MM.1S (cell line): ENCODE results near the gene LIMCH1.

Experiments
- DNase-seq: peaks from one replicate; pipeline ENCODE4 v3.0.0-alpha.2; 2015
- H2AFZ ChIP-seq: fragments of 300-600 bp; sonication (generic); 2 replicates; pipeline ENCODE4 v1.6.0; 2016; ENCODE audit warnings: antibody characterized with exemption, low read length
- H3F3A ChIP-seq: fragments of 300-600 bp; sonication (generic); 2 replicates; pipeline ENCODE4 v1.6.1; 2016; ENCODE audit warnings: mild to moderate bottlenecking, antibody characterized with exemption, low read length, moderate library complexity, mixed read lengths; ENCODE audit not compliant: insufficient read depth
- H3K27ac ChIP-seq: fragments of 300-600 bp; sonication (generic); 2 replicates; pipeline ENCODE4 v1.5.1; 2016; ENCODE audit warnings: mild to moderate bottlenecking, low read length
- H3K27me3 ChIP-seq: fragments of 300-600 bp; sonication (generic); replicated peaks from 2 replicates; pipeline ENCODE4 v1.6.0; 2016; ENCODE audit warnings: low read length; ENCODE audit not compliant: insufficient read depth
- H3K36me3 ChIP-seq: fragments of 300-600 bp; sonication (generic); replicated peaks from 2 replicates; pipeline ENCODE4 v1.6.1; 2016; ENCODE audit warnings: mild to moderate bottlenecking, low read length, mixed read lengths; ENCODE audit not compliant: insufficient read depth
- H3K4me1 ChIP-seq: fragments of 300-600 bp; sonication (generic); 2 replicates; pipeline ENCODE4 v1.6.1; 2016; ENCODE audit warnings: low read length, mixed read lengths
- H3K4me2 ChIP-seq: fragments of 300-600 bp; sonication (generic); 2 replicates; pipeline ENCODE4 v1.6.0; 2016; ENCODE audit warnings: low read depth, low read length
- H3K4me3 ChIP-seq: fragments of 300-600 bp; sonication (generic); 2 replicates; pipeline ENCODE4 v1.5.1; 2016; ENCODE audit warnings: low read length, mixed read lengths
- H3K79me2 ChIP-seq: fragments of 300-600 bp; sonication (generic); 2 replicates; pipeline ENCODE4 v1.6.1; 2016; ENCODE audit warnings: mixed run types, low read length, mixed read lengths
- H3K9ac ChIP-seq: fragments of 300-600 bp; sonication (generic); 2 replicates; pipeline ENCODE4 v1.6.1; 2016; ENCODE audit warnings: low read length, mixed read lengths
- H3K9me2 ChIP-seq: fragments of 300-600 bp; sonication (generic); replicated peaks from 2 replicates; pipeline ENCODE4 v1.6.1; 2016; ENCODE audit warnings: mild to moderate bottlenecking, low read length, mixed read lengths; ENCODE audit not compliant: insufficient read depth
- H3K9me3 ChIP-seq: fragments of 300-600 bp; sonication (generic); replicated peaks from 2 replicates; pipeline ENCODE4 v1.6.1; 2016; ENCODE audit warnings: mild to moderate bottlenecking, low read length, mixed read lengths; ENCODE audit not compliant: insufficient read depth
- H4K20me1 ChIP-seq: fragments of 300-600 bp; sonication (generic); 2 replicates; pipeline ENCODE4 v1.6.1; 2016; ENCODE audit warnings: mild to moderate bottlenecking, low read length, moderate library complexity, mixed read lengths; ENCODE audit not compliant: insufficient read depth
- EZH2 ChIP-seq: fragments of 300-600 bp; sonication (generic); optimal IDR thresholded peaks from 2 replicates; pipeline ENCODE3; 2017; ENCODE audit warnings: low read depth, mild to moderate bottlenecking, antibody characterized with exemption, low read length, mixed read lengths
- EZH2phosphoT487 ChIP-seq: fragments of 300-600 bp; sonication (generic); IDR thresholded peaks from 2 replicates; pipeline ENCODE4 v1.6.1; 2018; ENCODE audit warnings: antibody characterized with exemption, low read length
- TF ChIP-seq, protein P1 (sequence below): fragments of 300-600 bp; sonication (generic); IDR thresholded peaks from 2 replicates; pipeline ENCODE4 v1.5.1; 2016; ENCODE audit warnings: antibody characterized with exemption, low read length, mixed read lengths

Gene LIMCH1

DNA sequence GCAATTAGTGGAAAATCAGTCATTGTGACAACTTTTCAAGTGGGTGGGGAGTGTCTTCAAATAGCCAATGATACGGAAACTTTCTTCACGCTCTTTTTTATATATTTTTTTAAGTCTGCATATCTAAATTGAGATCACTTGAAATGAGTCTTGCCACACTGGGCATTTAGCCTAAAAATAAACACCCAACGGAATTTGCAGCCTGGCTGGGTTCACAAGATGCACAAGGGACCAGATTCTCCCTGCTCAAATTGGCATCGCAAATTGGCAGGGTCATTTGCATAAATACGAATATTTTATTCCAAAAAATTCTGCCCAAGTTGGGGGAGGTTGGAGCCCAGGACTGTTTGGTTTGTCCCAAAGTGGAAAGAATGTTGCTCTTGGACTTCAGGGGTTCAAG lies 87.6 kb downstream of the LIMCH1 start:
- Histone ChIP-seq H3K36me3 (no peaks in the 10 kb centered on the region), H3K27me3 (no peaks in the 10 kb centered on the region), H3K4me3 (no peak overlapping the region), H3K4me2 (no peak overlapping the region), H3K9ac (no peak overlapping the region), H3F3A (no peaks in the 10 kb centered on the region), H2AFZ (no peak overlapping the region), H3K79me2 (no peaks in the 10 kb centered on the region), H3K9me3 (no peaks in the 10 kb centered on the region), H3K27ac (no peak overlapping the region), H4K20me1 (no peaks in the 10 kb centered on the region), H3K4me1 (no peaks in the 10 kb centered on the region), H3K9me2 (no peaks in the 10 kb centered on the region)
- no peak for DNase-seq
- TF ChIP-seq EZH2 (no peak), EZH2phosphoT487 (no peak)
- TF ChIP-seq, protein P1, sequence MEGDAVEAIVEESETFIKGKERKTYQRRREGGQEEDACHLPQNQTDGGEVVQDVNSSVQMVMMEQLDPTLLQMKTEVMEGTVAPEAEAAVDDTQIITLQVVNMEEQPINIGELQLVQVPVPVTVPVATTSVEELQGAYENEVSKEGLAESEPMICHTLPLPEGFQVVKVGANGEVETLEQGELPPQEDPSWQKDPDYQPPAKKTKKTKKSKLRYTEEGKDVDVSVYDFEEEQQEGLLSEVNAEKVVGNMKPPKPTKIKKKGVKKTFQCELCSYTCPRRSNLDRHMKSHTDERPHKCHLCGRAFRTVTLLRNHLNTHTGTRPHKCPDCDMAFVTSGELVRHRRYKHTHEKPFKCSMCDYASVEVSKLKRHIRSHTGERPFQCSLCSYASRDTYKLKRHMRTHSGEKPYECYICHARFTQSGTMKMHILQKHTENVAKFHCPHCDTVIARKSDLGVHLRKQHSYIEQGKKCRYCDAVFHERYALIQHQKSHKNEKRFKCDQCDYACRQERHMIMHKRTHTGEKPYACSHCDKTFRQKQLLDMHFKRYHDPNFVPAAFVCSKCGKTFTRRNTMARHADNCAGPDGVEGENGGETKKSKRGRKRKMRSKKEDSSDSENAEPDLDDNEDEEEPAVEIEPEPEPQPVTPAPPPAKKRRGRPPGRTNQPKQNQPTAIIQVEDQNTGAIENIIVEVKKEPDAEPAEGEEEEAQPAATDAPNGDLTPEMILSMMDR, result no peak

DNA sequence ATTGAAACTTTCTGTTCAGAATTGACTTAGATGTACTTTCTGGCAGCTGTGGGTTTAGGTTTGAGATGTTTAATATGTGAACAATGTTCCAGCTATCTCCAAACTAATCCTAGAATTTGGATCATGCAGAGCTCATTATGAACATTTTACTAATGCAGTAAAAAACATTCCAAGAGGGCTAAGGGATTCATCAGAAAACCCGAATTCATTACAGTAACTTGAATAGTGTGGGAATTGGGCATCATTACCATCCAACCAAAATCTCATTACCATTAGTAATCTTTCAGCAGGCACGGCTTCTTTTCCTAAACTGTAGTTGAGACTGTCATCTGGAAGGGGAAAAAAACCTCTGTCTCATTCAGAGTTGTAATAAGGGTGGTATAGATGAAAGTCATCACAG lies 91.0 kb downstream of the LIMCH1 start:
- Histone ChIP-seq H3K4me3 (no peak overlapping the region), H3K9me2 (no peaks in the 10 kb centered on the region), H2AFZ (no peak overlapping the region), H3K79me2 (no peaks in the 10 kb centered on the region), H3K27ac (no peak overlapping the region), H3K9ac (no peak overlapping the region), H3F3A (no peaks in the 10 kb centered on the region), H4K20me1 (no peaks in the 10 kb centered on the region), H3K9me3 (no peaks in the 10 kb centered on the region), H3K4me1 (no peaks in the 10 kb centered on the region), H3K36me3 (no peaks in the 10 kb centered on the region), H3K4me2 (no peak overlapping the region), H3K27me3 (no peaks in the 10 kb centered on the region)
- TF ChIP-seq EZH2phosphoT487 (no peak), EZH2 (no peak)
- TF ChIP-seq, protein P1, result no peak
- no peak for DNase-seq

DNA sequence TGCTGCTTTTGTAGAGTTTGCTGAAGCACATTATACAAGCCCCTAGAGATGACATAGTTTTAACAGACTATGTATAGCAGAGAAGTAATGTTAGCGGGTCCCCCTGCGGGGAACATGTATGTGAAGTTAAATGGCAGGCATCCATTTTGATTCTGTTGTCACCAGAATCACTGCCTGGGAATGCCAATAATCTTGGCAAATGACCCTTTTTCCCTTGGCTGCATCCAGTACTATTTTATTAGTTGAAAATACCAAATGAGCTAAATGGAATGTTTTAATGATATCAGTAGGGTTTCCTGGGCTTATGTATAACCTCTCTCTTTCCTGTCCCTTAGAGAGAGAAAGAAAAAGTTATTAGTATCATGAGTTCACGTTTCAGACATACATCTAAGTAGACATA lies 93.6 kb downstream of the LIMCH1 start:
- Histone ChIP-seq H3K9ac (no peak overlapping the region), H3K4me2 (no peak overlapping the region), H2AFZ (no peak overlapping the region), H3K36me3 (no peaks in the 10 kb centered on the region), H3K9me2 (no peaks in the 10 kb centered on the region), H3K4me3 (no peak overlapping the region), H3K79me2 (no peaks in the 10 kb centered on the region), H4K20me1 (no peaks in the 10 kb centered on the region), H3K4me1 (no peaks in the 10 kb centered on the region), H3F3A (no peaks in the 10 kb centered on the region), H3K9me3 (no peaks in the 10 kb centered on the region), H3K27ac (no peak overlapping the region), H3K27me3 (no peaks in the 10 kb centered on the region)
- no peak for DNase-seq
- TF ChIP-seq, protein P1, result no peak
- TF ChIP-seq EZH2, result no peak
